A172 (cell line): ENCODE results near the gene HOXD10. TPM values are rescaled to one million over a fixed set of nuclear protein-coding genes. Genes with fewer than 3 reads are reported as not detected.

ENCODE experiments used
- DNase-seq: peaks from one replicate; pipeline ENCODE4 v3.0.0-alpha.2; 2015; ENCODE audit warnings: low spot score
- total RNA-seq: library from RNA; depleted of rRNA; stranded (reverse); fragments of >200 nt; shearing (Covaris generic); gene quantifications from 2 replicates; pipeline ENCODE4 v1.2.3, GENCODE V29; 2014

Gene HOXD10
- total RNA-seq, 1 experiment from 2014 or later = 21.7 TPM

DNA sequence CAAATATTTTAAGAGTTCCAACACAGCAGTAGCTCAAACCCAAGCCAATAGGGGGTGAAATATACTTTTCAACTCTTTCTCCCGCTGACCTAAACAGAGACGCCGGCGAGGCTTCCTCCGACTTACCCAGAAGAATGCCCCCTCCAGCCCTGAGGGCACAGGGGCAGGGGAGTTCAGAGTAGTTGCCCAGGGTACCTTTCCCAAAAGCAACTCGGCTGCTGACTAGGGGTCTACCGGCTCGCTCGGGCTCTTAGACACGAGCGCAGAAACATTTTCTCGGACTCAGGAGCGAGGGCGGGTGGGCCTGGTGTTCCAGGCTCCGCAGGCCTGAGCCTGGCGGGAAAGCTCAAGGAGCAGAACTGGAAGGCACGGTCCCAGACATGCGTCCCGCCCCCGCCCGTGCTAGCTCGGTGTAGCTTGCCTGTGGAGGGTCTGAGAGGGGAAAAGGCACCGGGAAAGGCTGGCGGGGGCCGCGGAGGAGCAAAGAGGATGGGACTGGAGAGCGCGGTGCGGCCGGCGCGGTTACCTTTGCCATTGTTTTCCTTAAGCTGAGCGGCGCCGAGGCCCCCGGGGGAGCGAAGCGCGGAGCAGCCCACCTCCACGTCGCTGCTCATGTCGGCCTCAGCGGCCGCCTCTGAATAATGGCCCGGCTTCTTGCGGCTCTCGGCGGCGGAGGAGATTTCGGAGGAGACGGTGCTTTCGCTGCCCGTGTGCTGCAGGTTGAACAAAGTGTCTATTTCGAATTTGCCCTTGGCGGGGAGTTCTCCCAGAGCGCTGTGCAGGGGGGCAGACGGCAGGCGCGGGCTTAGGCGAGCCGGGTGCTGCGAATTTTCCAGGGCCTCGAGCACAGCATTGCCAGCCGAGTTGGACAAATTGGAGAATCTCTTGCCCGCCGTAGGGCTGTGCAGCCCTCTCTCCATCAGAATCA is 33.5 kb upstream of the HOXD10 start:
- DNase-seq = no peak

DNA sequence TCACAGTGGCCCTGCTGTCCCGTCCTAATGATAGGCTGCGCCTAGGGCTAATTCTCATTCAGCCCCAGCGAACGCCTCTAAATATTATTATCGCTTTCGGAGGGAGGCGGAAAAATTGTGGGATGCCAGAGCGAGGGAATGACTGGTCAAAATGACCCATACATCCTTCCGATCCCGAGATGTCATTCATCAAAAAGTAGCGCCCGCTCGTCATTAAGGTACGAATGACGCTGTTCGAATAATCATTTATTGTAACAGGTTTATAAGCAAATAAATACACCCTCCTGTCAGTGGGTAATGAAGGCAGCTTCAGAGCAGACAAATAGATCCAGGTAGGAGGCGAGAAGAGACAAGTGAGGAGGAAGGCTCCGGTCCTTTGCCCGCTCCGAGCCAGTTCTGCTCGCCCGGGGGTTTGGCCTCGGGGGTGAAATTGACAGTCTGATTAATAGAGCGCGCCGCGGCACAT is 32.7 kb upstream of the HOXD10 start, which contains the start of gene EVX2:
Gene EVX2 (minus strand): TSS at position 167 of the 466 bp plus-strand sequence. CDS start 186 bp downstream, outside the sequence.
- DNase-seq = no peak

DNA sequence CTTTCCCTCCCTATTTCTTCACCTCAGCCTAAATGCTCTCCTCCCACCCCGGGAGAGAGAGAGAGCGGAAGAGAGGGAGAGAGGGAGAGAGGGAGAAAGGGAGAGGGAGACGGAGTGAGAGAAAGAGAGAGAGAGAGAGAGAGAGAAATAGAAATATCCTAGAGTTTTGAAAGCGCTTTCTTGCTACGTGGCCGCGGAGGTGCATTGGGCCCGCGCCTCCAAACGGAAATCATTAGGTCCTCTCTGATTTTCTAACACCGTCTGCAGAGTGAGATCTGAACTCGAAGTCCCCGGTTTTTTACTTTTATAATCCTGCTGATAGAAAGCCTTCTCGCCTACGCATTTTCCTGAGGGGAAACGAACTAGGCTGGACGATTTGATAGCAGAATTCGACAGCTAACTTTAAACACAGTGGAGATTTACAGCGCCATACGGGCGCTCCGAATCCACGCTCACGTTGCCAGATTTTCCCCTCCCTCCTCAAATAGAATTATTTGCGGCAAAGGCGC is 31.9 kb upstream of the HOXD10 start:
- DNase-seq = no peak

DNA sequence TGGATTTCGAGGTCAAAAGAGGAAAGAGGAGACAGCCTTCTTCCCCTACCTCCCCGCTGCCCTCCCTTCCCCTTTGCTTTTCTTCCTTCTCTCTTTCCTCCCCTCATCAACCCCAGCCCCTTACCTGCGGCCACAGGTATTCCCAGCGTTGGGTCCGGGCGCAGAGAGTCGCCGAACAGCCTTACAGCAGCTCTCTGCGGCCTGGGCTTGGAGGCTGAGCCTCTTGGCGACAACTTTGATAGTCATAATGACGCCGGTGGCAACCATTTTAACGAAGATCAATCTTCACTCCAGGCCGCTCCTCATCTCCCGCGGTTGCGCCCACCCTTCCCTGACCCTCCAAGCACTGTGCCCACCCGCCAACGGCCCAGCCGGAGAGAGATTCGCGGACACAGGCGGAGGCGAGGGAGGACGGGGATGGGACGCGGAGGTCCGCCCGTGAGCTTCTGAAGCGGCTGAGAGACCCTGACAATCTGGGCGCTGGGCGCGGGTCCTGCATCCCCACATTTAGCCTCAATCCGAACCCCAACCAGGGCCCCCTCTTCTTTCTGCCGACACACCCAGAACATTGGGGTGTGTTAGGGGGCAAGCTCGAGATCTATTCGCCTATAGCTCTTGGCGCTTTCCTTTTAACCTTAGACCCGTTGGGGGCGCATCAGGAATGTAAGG is 31.3 kb upstream of the HOXD10 start:
- DNase-seq = no peak

DNA sequence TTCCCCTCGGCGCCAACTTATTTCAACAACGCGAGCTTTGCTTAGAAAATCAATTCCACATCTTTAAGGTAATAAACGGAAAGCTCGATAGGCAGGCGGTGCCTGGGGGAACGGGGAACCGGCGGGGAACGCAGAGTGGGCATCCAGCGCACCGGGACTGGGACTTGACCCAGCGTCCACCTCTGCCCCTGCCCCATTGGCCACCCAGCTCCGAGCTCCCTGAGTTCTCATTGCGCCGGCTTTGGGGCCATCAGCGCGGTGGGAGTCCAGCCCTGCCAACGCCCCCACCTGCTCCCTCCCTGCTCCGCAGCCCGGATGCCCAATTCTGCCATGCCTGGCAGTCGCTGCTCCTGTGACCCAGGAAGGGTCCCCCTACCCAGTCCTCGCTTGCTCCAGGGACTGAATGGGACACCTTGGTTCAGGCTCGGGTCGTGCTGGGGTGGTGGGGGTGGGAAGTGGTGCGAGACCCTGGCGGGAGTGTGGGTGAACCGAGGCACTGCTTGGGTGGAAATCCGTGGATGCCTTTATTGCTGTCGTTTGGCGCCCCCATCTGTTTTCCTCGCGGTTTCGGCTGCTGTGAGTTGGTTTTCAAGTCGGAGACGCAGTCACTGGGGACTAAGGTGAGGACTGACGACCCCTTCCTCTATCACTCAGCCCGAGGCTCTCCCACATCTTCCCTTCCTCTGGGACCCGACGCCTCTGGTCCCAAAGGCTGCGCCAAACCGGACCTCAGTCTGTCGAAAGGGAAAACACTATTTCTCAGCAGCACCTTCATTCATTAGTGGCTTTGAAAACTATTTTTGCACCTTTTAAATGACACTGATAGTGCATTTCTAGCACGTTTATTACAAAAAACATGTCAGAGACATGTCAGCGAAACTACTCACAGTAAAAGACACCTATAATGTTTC is 30.5 kb upstream of the HOXD10 start:
- DNase-seq = no peak

DNA sequence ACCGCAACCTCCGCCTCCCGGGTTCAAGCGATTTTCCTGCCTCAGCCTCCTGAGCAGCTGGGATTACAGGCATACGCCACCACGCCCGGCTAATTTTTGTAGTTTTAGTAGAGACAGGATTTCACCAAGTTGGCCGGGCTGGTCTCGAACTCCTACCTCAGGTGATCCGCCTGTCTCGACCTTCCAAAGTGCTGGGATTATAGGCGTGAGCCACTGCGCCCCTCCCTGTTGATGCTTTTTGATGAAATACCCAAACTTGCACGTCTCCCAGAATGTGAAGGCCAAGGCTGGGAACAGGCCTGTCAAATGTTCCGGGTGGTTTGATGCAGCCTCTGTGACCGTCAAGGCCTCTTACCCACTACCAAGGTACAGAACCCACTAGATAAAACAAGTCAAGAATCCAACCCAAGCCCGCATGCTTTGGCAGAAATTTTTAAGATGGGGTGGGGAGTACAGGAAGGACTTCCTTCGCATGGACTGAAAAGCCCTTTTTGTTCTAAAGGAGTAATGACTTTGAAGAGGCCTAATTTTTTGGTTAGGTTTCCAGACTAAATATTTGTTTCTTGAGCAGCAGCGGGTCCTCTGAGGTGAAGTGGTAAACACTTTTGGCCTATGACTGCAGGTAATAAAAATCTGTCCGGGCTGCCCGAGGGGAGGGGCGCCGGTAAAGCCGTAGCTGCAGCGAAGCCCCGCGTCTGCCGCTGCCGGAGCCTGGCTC is 29.1 kb upstream of the HOXD10 start:
- DNase-seq = no peak

DNA sequence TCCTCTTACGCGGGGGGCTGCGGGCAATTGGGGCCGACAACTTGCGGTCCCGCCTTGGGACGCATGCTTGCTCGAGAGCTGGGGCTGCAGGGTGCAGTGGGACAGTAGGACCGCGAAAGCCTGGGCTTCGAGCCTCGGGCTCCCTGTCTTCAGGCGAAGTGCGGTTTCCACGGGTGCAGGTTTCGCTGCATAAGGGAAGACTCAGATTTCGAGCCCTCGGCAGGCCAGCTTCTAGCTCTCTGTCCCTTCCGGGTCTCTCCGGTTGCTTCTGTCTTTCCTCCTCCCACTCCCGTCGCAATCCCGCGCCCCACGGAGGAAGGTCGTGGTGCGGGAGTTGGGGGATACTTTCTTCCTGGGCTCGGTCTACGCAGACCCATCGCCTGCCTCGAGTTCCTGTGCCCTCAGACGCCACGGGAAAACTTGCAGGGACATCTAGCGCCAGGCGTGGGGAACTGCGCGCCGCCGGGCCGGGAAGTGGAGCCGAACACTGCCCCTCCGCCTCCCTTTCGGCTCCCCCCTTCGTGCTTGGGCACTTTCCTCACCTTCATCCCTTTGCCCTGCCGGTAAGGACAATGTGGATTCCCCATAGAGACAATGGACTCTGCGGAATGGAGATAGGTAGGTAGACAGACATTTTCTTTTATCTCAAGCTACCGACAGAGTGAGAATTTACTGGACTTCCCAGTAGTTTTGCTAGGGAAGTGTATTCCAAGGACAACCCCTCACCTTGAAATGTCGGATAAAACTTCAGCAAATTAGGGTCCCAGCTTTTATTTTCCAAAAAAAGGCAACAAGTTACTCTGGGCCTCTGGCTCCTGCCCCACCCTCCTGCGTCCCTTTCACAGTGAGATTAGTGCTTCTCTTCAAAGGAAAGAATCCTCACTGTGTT is 28.3 kb upstream of the HOXD10 start:
- no peak for DNase-seq

DNA sequence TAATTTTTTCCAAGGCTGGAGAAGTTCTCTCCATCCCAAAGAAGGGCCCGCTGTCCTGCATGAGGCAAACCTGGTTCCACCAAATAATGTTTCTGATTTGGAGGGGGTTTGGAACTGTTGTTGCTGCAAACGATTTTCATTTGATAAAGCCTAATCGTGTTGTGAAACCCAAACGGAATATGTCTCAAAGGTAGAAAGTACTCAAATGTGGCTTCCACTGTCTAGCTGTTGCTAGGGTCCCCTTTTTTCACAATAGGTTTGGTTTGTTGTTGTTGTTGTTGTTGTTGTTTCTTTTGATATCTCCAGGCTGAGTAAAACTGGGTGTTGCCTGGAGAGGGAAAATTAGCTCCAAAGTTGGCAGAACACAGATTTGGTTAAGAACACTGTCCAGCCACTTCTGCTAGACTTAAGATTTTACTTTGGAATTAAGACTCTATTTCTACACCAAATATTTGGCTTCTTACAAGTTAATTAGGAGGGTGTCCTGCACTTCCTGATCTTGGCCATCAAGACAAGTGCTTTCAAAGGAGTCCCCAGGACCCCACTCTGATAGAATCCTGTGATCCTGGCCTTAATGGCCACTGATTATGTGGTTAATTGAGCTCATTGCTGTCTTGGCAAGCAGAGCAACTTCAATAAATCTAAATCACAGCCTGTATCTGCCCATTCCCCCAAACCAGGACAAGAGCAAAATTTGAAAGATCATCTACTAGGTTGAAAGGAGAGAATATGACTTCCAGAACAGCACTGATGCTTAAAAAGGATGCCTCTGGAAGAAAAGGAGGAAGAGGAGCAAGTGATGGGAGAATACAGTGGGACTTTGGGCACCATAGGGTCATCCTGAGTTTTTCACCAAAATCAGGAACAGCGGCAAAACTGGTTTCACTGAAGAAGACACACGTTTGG is 27.4 kb upstream of the HOXD10 start:
- no peak for DNase-seq

DNA sequence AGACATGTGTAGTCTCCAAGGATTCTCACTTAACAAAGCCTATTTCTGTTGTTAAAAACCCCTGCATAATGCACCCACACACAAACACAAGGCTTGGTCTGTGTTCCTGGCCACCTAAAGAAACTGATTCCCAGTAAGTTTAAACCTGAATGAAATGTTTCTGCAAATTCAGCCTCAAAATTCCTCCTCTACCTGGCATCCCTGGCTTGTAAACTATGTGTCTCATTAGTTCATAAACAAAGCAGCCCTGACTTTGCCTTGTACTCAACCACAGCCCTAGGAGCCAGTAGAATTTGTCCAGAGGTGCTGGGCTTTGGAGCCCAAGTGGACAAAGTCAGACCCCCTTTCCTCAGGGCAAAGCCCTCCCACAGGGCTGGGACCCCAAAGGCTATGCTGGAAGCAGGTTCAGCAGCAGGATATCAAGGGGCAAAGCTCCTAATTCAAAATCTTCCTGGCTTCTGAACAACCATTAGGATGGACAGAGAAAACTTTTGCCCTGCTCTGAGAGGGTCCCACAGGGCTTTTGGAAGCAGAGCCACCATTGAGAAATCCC is 26.7 kb upstream of the HOXD10 start:
- no peak for DNase-seq

DNA sequence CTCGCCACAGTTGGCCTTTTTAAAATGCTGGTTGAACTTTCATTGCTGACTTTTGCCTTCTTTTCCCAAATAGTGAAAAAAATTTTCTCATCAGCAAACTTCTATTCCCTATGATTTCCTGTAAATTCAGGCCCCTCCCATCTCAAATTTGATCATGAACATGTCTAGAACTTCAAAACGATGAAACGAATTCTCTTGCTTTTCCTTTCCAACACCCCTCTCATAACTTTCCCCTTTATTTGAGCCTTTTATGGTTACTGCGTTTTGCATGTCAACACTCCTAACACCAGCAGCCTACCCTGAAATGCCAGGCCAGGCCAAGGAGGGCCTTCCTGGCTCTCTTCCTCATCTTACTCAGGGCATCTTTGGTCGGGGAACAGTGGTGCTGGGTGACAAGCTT is 25.7 kb upstream of the HOXD10 start:
- no peak for DNase-seq

DNA sequence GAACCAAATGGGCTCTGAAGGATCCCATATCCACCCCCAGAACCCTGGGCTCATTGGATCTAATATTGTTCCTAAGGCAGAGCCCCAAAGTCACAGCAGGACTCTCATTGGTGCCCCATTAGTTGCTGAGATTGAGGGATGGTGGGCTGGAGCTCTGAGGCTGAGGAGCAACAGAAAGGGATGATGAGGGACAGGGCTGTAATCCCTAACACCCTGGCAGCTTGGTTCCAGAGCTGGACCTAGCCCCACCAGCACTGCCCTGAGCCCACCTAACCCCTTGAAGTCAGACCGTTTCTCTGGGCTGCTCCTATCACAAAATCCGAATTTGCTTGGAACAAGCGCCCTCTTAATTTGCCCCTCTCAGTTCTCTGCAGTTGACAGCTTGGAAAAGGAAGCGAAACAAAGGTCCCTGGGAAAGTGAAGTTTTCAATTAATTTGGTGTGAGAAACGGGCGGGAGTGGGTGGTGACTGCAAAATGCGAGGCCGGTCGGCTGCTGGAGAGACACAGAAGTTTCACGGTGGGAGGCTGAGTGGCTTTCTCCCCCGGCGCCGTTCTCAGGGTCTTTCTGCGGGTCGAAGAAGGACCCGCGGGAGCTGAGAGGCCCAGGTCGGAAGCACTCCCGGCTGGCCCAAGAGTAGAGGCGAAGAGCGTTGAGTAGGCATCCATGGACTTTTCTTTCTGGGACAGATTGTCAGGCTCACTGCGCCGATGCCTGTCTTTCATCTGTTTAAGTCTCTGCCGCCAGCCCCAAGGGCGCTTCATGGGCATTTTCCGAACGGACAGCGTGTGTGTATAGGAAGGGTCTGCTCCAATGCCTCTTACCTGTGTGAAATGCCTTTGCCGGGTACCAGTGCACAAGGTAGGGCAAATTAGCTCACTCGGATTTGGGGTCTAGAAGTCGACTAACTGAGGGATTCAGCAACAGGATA is 25.0 kb upstream of the HOXD10 start:
- no peak for DNase-seq

DNA sequence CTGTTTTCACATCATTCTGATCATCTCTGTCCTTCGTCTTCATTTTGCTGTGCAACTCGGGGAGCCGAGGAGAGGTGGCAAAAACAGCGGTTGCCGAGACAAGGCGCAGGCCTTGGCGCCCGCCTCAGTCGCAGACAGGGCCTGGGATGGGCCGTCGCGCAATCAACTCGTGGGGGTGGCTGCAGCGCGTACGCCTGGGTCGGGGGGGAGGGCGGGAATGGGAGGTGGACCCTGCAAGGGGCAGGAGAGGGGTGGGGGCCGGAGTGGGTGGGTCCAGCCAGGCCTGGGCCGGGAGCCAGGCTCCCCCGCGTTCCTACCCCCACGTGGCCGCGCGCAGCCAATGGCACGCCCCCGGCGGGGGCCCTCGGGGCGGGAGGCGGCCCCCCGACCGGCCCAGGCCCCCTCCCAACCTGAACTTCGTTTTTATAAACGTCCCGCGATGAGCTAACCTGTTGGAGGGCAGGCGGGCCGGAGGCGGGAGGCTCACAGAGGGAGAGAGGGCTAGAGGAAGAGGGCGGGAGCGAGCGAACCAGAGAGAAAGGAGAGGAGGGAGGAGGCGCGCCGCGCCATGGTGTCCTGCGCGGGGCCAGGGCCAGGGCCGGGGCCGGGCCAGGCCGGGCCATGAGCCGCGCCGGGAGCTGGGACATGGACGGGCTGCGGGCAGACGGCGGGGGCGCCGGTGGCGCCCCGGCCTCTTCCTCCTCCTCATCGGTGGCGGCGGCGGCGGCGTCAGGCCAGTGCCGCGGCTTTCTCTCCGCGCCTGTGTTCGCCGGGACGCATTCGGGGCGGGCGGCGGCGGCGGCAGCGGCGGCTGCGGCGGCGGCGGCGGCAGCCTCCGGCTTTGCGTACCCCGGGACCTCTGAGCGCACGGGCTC is 24.1 kb upstream of the HOXD10 start, which contains the start of gene HOXD13:
Gene HOXD13 (plus strand): TSS at position 452 of the 875 bp plus-strand sequence. CDS start 170 bp downstream, at position 622.
- DNase-seq = no peak

DNA sequence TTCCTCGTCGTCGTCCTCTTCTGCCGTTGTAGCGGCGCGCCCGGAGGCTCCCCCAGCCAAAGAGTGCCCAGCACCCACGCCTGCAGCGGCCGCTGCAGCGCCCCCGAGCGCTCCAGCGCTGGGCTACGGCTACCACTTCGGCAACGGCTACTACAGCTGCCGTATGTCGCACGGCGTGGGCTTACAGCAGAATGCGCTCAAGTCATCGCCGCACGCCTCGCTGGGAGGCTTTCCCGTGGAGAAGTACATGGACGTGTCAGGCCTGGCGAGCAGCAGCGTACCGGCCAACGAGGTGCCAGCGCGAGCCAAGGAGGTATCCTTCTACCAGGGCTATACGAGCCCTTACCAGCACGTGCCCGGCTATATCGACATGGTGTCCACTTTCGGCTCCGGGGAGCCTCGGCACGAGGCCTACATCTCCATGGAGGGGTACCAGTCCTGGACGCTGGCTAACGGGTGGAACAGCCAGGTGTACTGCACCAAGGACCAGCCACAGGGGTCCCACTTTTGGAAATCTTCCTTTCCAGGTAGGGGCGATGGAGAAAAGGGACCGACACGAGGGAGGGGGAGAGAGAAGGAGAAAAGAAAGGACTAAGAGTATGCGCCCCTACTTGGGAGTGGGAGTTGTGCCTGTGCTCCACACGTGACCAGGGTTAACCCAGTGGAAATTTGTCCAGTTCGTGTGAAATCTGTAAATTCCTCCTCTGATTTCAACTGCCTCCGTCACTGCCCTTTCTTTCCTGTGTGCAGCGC is 23.3 kb upstream of the HOXD10 start:
- no peak for DNase-seq

DNA sequence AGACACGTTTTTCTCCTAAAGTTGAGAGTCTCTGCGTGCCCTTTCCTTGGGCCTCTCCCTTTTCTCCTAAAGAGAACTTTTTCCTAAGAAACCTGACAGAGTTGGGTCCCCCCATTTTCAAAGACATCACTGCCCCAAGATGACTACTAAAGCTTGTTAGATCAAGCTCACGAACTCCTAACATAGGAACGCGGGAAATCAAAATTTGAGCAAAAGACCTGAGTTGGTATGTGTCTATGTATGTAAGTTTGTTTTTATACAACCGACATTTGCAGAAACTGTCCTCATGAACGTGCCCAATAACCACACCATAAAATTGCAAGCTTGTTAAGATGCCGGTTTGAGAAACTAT is 22.7 kb upstream of the HOXD10 start:
- DNase-seq = no peak

DNA sequence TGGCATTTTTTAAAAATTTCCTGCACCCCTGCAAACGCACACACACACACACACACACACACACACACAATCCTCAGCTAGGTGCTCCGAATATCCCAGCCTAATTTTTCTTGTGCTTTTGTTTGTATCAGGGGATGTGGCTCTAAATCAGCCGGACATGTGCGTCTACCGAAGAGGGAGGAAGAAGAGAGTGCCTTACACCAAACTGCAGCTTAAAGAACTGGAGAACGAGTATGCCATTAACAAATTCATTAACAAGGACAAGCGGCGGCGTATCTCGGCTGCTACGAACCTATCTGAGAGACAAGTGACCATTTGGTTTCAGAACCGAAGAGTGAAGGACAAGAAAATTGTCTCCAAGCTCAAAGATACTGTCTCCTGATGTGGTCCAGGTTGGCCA is 22.2 kb upstream of the HOXD10 start:
- no peak for DNase-seq

DNA sequence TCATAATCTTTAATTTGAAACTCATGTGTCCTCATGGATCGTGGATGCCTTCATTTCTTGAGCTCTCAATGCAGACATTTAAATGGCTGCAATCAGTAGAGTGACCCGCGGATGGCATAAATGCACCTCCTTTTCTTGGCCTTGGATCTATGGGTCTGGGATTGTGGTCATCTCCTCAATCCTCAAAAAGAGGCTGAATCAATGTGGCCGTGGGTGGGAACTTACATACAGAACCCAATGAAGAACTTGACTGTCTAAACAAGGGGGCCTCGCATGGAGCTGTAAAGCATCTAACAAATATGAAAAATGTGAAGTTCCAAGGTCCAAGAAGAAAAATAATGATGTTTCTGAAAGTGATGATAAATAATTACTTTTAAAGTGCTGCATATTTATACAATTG is 21.2 kb upstream of the HOXD10 start:
- DNase-seq = no peak
